Measurements from ENCODE around the gene IL6ST.

DNA sequence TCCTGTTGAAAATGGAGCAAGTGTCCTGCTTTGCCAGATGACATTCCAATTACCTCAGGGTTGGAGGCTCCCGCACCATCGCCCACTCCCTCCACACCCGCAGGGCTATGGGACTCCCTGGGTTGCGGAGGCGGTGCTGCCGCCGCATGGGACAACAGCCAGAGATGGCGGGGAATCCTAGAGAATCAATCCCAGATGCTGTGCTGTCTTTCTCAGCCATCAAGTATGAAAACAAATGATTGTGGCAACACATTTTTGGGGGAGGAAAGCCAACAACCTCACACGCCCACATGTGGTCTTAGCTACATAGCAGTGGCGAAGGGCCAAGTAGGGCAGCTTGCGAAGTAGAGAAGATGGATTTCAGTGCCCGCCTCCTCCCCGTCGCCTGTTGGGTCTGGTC is 96.9 kb downstream of the IL6ST start:
- TF ChIP-seq, protein P1, sequence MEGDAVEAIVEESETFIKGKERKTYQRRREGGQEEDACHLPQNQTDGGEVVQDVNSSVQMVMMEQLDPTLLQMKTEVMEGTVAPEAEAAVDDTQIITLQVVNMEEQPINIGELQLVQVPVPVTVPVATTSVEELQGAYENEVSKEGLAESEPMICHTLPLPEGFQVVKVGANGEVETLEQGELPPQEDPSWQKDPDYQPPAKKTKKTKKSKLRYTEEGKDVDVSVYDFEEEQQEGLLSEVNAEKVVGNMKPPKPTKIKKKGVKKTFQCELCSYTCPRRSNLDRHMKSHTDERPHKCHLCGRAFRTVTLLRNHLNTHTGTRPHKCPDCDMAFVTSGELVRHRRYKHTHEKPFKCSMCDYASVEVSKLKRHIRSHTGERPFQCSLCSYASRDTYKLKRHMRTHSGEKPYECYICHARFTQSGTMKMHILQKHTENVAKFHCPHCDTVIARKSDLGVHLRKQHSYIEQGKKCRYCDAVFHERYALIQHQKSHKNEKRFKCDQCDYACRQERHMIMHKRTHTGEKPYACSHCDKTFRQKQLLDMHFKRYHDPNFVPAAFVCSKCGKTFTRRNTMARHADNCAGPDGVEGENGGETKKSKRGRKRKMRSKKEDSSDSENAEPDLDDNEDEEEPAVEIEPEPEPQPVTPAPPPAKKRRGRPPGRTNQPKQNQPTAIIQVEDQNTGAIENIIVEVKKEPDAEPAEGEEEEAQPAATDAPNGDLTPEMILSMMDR (IDR thresholded peaks at IDR 0.05; ENCODE audit: borderline replicate concordance, extremely low read depth, low read length, poor library complexity, severe bottlenecking) = no peak
- TF ChIP-seq EZH2 (IDR thresholded peaks at IDR 0.05; ENCODE audit: borderline replicate concordance, low read depth, low read length, severe bottlenecking) = no peak
